Left ventricle myocardium inferior (tissue), 1 donor: ENCODE data around the gene MUSTN1. TPM values are rescaled to one million over a fixed set of nuclear protein-coding genes. Genes with fewer than 3 reads are reported as not detected.

Source experiments
- DNase-seq: peaks from one replicate; pipeline ENCODE4 v3.0.0-alpha.2; 2020
- H3K27ac ChIP-seq: fragments of 200-600 bp; replicated peaks from 2 replicates; pipeline ENCODE4 v1.8.0; 2021
- H3K27me3 ChIP-seq: fragments of 200-600 bp; 2 replicates; pipeline ENCODE4 v1.8.0; 2021; ENCODE audit warnings: low read depth
- H3K36me3 ChIP-seq: fragments of 200-600 bp; 2 replicates; pipeline ENCODE4 v1.8.0; 2021
- H3K4me1 ChIP-seq: fragments of 200-600 bp; 2 replicates; pipeline ENCODE4 v1.8.0; 2021
- H3K4me3 ChIP-seq: fragments of 200-600 bp; 2 replicates; pipeline ENCODE4 v1.8.0; 2021; ENCODE audit warnings: mild to moderate bottlenecking, moderate library complexity
- H3K9me3 ChIP-seq: fragments of 200-600 bp; replicated peaks from 2 replicates; pipeline ENCODE4 v1.8.0; 2021
- intact Hi-C: fragments of 100-400 bp; cut with micrococcal nuclease; formaldehyde crosslinking; loops from one replicate; pipeline ENCODE4 v1.11.0; 2022
- total RNA-seq: library from RNA; stranded (reverse); fragmentation: NEBNext Ultra II Directional; extraction: Animal tissue kit (Norgen Biotek cat#: 25700); gene quantifications from one replicate; pipeline ENCODE4 v1.2.1, GENCODE V29; 2021
- TF ChIP-seq, protein P1 (sequence below): fragments of 200-600 bp; IDR thresholded peaks from 2 replicates; pipeline ENCODE4 v1.8.0; 2021; ENCODE audit warnings: antibody characterized with exemption, mild to moderate bottlenecking, borderline replicate concordance
- donor health status: DM: no; HTN: yes; CAD: no; lungs with severe emphysema.

The MUSTN1 gene
- total RNA-seq, 1 donor from 2014 or later, result 32.7 TPM

DNA sequence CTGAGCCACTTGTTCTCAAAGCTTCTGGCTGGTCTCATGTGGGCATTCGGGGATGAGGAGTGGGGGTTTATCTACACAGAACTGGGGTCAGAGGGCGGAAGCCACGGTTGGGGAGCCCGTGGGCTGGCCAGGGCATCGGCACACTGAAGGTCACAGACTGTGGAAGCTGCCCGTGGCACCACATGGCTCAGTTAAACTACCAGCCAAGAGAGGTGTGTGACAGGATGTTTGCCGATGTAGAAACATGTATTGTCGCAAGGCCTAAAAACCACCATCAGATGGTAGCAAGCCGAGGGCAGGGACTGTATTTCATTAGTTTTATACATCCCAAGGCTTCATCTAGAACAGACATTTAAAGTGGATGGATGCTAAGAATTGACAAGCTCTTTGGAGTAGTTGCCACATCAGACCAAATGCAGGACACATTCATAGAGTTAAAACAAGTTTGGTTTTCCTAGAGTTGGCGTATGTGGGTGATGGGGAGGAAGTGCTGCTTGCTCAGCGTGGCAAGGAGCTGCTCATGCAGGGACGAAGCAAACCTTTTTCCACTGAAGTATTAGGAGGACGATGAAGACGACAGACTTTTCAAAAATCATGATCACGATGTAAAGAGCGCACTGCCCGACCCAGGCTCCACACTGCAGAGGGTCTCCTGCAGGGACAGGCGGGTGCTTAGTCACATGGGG is 9.6 kb upstream of the MUSTN1 start:
- peak overlapping the region; percentile 86 for H3K27ac ChIP-seq
- H3K4me3 ChIP-seq, result peak overlapping the region; percentile 12
- intact Hi-C loops, result no loop called here
- H3K4me1 ChIP-seq, result peaks cover 56% of the 10 kb centered on the region
- peaks cover 42% of the 10 kb centered on the region for H3K36me3 ChIP-seq
- TF ChIP-seq, protein P1, sequence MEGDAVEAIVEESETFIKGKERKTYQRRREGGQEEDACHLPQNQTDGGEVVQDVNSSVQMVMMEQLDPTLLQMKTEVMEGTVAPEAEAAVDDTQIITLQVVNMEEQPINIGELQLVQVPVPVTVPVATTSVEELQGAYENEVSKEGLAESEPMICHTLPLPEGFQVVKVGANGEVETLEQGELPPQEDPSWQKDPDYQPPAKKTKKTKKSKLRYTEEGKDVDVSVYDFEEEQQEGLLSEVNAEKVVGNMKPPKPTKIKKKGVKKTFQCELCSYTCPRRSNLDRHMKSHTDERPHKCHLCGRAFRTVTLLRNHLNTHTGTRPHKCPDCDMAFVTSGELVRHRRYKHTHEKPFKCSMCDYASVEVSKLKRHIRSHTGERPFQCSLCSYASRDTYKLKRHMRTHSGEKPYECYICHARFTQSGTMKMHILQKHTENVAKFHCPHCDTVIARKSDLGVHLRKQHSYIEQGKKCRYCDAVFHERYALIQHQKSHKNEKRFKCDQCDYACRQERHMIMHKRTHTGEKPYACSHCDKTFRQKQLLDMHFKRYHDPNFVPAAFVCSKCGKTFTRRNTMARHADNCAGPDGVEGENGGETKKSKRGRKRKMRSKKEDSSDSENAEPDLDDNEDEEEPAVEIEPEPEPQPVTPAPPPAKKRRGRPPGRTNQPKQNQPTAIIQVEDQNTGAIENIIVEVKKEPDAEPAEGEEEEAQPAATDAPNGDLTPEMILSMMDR, result no peak
- DNase-seq, result no peak
- H3K27me3 ChIP-seq, result no peaks in the 10 kb centered on the region
- H3K9me3 ChIP-seq, result no peaks in the 10 kb centered on the region

DNA sequence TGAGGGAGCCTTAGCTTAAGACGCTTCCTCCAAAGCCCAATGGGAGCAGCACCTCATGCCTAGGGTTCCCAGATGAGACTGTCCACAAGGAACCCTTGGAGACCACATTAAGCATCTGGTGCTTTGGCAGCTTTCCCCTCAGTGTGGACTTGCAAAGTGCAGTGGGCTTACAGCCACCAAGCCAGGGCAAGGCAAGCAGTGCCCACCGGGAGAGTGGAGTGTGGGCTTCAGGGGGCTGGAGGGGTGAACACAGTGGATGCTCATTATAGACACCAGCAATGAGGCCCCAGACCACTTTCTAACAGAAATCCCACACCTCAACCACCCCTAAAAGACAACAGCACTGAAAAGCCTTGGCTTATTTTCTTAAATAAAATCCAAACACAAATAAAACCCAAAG is 9.1 kb upstream of the MUSTN1 start:
- no peak for DNase-seq
- Histone ChIP-seq H3K4me3 (no peak overlapping the region), H3K4me1 (peaks cover 56% of the 10 kb centered on the region), H3K36me3 (peaks cover 38% of the 10 kb centered on the region), H3K27ac (peak overlapping the region; percentile 86), H3K27me3 (no peaks in the 10 kb centered on the region), H3K9me3 (no peaks in the 10 kb centered on the region)
- TF ChIP-seq, protein P1, result no peak
- intact Hi-C loops, result no loop called here

DNA sequence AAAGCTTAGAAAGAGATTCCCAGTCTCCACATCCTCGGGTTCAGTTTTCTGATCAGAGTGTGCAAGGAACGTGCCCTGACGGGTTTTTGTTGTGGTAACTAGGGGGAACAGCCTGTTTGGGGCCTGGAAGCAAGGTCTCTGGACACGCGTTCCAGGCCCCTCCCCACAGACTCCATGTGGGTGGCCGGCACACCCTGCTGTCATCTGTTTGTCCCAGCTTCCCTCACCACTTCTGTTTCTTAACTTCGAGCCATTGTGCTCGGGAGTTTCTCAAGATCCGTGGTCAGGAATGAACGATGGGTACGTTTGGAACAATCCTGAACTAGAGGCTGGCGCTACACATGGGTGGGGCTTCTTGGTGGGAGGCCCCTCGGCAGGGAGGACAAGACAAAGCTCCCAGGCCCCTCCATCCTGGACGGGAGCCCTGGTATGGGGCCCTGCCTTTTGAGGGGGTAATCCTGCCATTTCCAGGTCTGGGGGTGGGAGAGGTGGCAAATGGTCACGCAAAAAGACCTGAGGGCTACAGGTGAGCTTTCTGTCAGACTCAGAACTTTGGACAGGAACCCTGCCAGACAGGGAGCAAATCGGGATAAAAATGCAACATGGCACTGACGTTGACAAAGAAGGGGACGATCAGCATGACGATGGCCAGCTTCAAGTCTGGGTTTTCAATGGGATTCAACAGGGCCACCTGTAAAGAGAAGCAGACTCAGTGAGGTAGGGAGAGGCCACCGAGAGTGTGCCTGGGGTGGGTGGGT is 8.5 kb upstream of the MUSTN1 start:
- DNase-seq, result no peak

DNA sequence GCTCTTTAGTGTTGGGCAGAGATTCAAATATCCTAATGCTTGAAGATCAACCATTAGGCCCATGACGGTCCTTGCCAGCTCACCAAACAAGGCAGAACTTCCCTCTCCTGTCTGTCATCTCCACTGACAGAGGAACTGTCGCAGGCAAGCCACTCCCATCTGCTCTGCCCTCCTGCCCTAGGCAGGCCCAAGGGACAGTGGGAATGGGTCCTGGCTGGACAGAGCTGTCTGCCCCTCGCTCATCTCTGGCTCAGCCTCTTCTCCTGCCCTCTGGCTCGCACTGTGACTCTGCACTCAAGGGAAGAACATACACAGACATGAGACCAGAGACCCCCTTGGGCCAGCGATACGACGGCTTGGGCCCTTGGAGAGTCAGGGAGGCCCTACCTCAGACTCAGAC is 7.6 kb upstream of the MUSTN1 start:
- TF ChIP-seq, protein P1, result no peak
- DNase-seq, result peak; percentile 34
- Histone ChIP-seq H3K9me3 (no peaks in the 10 kb centered on the region), H3K4me1 (peaks cover 57% of the 10 kb centered on the region), H3K4me3 (no peak overlapping the region), H3K27me3 (no peaks in the 10 kb centered on the region), H3K36me3 (peaks cover 32% of the 10 kb centered on the region), H3K27ac (peak overlapping the region; percentile 86)
- intact Hi-C loops, result no loop called here

More for the DNA sequence above, 8.5 kb upstream of the MUSTN1 start:
- Histone ChIP-seq H3K27ac (peak overlapping the region; percentile 86), H3K4me1 (peaks cover 56% of the 10 kb centered on the region), H3K36me3 (peaks cover 38% of the 10 kb centered on the region), H3K9me3 (no peaks in the 10 kb centered on the region), H3K27me3 (no peaks in the 10 kb centered on the region), H3K4me3 (no peak overlapping the region)
- TF ChIP-seq, protein P1, result no peak
- intact Hi-C loops, result no loop called here

DNA sequence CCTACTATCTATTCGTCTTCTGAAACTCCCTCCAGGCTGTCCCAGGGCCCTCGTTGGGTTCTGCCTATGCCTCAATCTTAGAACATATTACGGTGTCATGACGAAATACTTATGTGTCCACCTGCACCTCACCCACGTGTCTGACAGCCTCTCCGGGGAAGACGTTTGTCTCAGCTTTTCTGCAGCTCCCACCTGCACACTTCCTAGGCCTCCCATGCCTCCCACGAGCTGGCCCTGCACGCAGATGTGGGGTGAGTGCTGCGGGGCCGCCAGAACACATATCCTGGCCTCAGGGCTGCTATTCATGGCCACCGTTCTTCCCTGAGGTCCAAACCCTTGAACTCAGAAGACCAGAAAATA is 7.1 kb upstream of the MUSTN1 start:
- Histone ChIP-seq H3K27ac (peak overlapping the region; percentile 86), H3K4me1 (peaks cover 59% of the 10 kb centered on the region), H3K27me3 (no peaks in the 10 kb centered on the region), H3K36me3 (peaks cover 27% of the 10 kb centered on the region), H3K9me3 (no peaks in the 10 kb centered on the region), H3K4me3 (no peak overlapping the region)
- intact Hi-C loops, result no loop called here
- TF ChIP-seq, protein P1, result no peak
- DNase-seq, result no peak
